Suprapubic skin (tissue), 4 donors: ENCODE results near the gene ATAD3A. TPM values are rescaled to one million over a fixed set of nuclear protein-coding genes. Genes with fewer than 3 reads are reported as not detected.
"Not testable (repeated sequence)": the region's sequence is repeated elsewhere in the genome, so short reads cannot be mapped to it uniquely, and the experiment has no call there.

Experiments
- DNase-seq, 2 donors: peaks; one replicate each; pipeline ENCODE4 v3.0.0-alpha.2; 2019; ENCODE audit warnings: low spot score in 2 of 2
- H3K27ac ChIP-seq: fragments of 200-600 bp; sonication (generic); one replicate; pipeline ENCODE4 v1.5.1; 2019
- H3K27me3 ChIP-seq: fragments of 200-600 bp; sonication (generic); one replicate; pipeline ENCODE4 v1.5.1; 2019
- H3K36me3 ChIP-seq: fragments of 200-600 bp; sonication (generic); one replicate; pipeline ENCODE4 v1.5.1; 2019
- H3K4me1 ChIP-seq: fragments of 200-600 bp; sonication (generic); one replicate; pipeline ENCODE4 v1.5.1; 2019
- H3K4me3 ChIP-seq: fragments of 200-600 bp; sonication (generic); one replicate; pipeline ENCODE4 v1.5.1; 2019; ENCODE audit warnings: mild to moderate bottlenecking
- H3K9me3 ChIP-seq: fragments of 200-600 bp; sonication (generic); one replicate; pipeline ENCODE4 v1.5.1; 2019
- EP300 ChIP-seq: sonication (generic); formaldehyde crosslinking; IDR thresholded peaks from one replicate; pipeline ENCODE4 v1.6.1; 2017; ENCODE audit warnings: antibody characterized with exemption
- POLR2A ChIP-seq, 2 donors: fragments of 450-650 bp; IDR thresholded peaks; one replicate each; pipeline ENCODE4 v1.6.1; 2017; ENCODE audit warnings: antibody characterized with exemption in 2 of 2, mild to moderate bottlenecking in 2 of 2, moderate library complexity in 2 of 2
- POLR2AphosphoS5 ChIP-seq, 3 donors: sonication (generic); formaldehyde crosslinking; IDR thresholded peaks; one replicate each; pipeline ENCODE4 v1.6.1; 2017; ENCODE audit warnings: antibody characterized with exemption in 3 of 3
- WGBS: methylation state at CpG from one replicate; pipeline ENCODE4 v1.1.5; 2018; 5-methylcytosine and 5-hydroxymethylcytosine counted together
- total RNA-seq, 4 donors: library from RNA; depleted of rRNA; stranded (reverse); fragments of >200 nt; gene quantifications; one replicate each; pipeline ENCODE4 v1.1.0, GENCODE V29; 2016
- TF ChIP-seq, protein P1 (sequence below), 2 donors: fragments of 200-600 bp in 1 of 2; fragments of 450-650 bp in 1 of 2; sonication (generic) in 1 of 2; IDR thresholded peaks; one replicate each; pipeline ENCODE4 v1.5.1; 2016 to 2019; ENCODE audit warnings: antibody characterized with exemption in 2 of 2, mild to moderate bottlenecking in 1 of 2, moderate library complexity in 1 of 2

The ATAD3A gene
- total RNA-seq, 4 donors from 2014 or later: 15.0 to 23.2 (median 19.7) TPM

DNA sequence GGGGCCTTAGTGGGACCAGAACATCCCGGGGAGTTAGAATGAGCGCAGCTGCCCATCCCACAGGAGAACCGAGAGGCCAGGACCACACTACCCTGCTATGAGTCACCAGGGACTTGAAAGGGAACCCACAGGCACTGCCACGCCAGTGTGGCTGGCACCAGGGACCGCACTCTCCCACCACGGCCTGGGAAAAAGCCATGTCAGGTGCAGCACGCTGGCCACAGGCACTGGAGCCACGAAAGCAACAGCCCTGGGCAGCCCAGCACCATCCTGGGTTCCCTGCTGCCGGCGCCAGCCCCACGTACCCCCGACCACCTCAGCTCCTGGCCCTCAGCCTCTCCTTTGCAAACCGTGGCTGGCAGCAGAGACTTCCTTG, 42.6 kb downstream of the ATAD3A start:
- Histone ChIP-seq H3K27ac (no peak overlapping the region), H3K4me3 (no peak overlapping the region), H3K27me3 (no peaks in the 10 kb centered on the region), H3K36me3 (no peaks in the 10 kb centered on the region), H3K4me1 (peaks cover 19% of the 10 kb centered on the region), H3K9me3 (no peaks in the 10 kb centered on the region)
- WGBS: 68% methylated on average over 6 of the region's 13 CpGs
- TF ChIP-seq, protein P1, sequence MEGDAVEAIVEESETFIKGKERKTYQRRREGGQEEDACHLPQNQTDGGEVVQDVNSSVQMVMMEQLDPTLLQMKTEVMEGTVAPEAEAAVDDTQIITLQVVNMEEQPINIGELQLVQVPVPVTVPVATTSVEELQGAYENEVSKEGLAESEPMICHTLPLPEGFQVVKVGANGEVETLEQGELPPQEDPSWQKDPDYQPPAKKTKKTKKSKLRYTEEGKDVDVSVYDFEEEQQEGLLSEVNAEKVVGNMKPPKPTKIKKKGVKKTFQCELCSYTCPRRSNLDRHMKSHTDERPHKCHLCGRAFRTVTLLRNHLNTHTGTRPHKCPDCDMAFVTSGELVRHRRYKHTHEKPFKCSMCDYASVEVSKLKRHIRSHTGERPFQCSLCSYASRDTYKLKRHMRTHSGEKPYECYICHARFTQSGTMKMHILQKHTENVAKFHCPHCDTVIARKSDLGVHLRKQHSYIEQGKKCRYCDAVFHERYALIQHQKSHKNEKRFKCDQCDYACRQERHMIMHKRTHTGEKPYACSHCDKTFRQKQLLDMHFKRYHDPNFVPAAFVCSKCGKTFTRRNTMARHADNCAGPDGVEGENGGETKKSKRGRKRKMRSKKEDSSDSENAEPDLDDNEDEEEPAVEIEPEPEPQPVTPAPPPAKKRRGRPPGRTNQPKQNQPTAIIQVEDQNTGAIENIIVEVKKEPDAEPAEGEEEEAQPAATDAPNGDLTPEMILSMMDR (IDR thresholded peaks at IDR 0.05): no peak
- peak in 1 of 2 donors; percentile 71 for DNase-seq

DNA sequence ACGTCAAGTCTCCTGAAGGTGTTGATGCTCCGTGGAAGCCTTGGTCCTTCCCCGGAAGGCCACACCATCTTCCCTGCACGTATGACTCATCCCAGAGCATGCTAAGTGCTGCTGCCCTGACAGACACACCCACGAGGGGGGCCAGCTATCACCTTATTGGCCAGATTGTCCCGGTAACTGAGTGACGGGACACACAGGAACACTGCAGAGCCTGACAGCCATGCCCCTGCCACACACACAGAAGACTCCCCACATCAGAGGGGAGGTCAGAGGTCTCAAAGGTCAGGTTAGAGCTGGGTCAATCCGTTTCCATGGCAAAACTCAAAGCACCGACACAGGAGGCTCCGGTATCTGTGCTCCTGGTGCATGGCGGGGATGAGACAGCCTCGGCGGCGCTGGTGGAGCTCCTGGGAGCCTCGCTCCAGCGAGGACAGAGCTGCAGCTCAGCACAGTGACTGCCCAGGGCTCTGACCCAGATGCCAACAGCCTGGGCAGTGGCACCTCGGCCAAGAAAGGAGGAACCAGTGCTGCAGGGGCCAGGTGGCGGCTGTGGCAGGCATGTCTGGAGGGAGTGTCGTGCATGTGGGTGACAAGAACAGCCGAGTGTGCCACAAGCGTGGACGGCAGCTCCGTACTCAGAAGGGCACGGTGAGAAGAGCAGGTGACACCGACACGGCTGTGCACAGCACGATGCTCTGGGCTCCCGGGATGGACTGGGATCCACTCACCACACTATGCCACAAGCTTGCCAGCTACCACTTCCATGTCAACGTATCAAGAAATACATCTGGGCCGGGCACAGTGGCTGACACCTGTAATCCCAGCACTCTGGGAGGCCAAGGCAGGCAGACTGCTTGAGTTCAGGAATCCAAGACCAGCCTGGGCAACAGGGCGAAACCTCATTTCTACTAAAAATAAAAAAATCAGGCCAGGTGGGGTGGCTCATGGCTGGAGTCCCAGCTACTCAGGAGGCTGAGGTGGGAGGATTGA, 43.3 kb downstream of the ATAD3A start:
- Histone ChIP-seq H3K27ac (no peak overlapping the region), H3K36me3 (peaks cover 4% of the 10 kb centered on the region), H3K4me1 (peaks cover 19% of the 10 kb centered on the region), H3K27me3 (no peaks in the 10 kb centered on the region), H3K4me3 (no peak overlapping the region), H3K9me3 (no peaks in the 10 kb centered on the region)
- WGBS: 74% methylated on average over 27 of the region's 31 CpGs
- DNase-seq: no peak
- TF ChIP-seq POLR2A (IDR thresholded peaks at IDR 0.05): no peak
- no peak for TF ChIP-seq POLR2AphosphoS5 (IDR thresholded peaks at IDR 0.05)
- TF ChIP-seq, protein P1 (IDR thresholded peaks at IDR 0.05): no peak
- TF ChIP-seq EP300: no peak

DNA sequence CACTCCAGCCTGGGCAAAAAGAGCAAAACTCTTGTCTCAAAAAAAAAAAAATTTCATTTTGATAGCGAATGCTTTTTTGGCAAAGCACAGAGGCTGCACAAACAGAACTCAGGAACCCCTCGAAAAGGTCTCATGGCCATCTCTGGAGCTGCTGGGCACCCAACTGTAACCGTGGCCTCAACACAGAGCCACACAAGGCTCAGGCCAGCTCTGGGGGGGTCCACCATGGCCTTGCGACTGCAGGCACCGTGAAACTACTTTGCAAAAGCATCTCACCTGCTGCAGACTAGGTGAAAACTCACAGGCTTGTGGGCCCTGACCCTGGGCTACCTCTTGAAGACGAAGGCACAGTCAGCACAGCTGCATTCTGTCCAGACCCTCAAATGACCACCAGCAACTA, 44.5 kb downstream of the ATAD3A start:
- peaks cover 14% of the 10 kb centered on the region for H3K36me3 ChIP-seq
- H3K4me1 ChIP-seq: peaks cover 8% of the 10 kb centered on the region
- DNase-seq: no peak
- H3K27me3 ChIP-seq: no peaks in the 10 kb centered on the region
- TF ChIP-seq POLR2AphosphoS5 (IDR thresholded peaks at IDR 0.05): no peak
- TF ChIP-seq, protein P1 (IDR thresholded peaks at IDR 0.05): no peak
- TF ChIP-seq POLR2A (IDR thresholded peaks at IDR 0.05): no peak
- TF ChIP-seq EP300: no peak
- 83% methylated on average over 2 of the region's 6 CpGs for WGBS
- H3K4me3 ChIP-seq: no peak overlapping the region
- no peak overlapping the region for H3K27ac ChIP-seq
- no peaks in the 10 kb centered on the region for H3K9me3 ChIP-seq

DNA sequence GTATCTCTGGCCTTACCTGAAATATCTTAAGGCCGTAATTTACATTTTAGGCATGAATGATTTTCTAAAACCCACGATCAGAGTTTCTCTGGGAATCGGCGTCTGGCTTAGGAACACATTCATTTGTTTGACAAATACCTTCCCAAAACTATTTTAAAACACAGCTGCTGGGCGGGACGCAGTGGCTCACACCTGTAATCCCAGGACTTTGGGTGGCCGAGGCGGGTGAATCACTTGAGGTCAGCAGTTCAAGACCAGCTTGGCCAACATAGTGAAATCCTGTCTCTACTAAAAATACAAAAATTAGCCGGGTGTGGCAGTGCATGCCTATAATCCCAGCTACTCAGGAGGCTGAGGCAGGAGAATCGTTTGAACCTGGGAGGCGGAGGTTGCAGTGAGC, 45.0 kb downstream of the ATAD3A start:
- not testable (repeated sequence) for H3K27me3 ChIP-seq, H3K27ac ChIP-seq, H3K4me1 ChIP-seq, H3K4me3 ChIP-seq, H3K9me3 ChIP-seq, DNase-seq
- 90% methylated on average over 11 of the region's 11 CpGs for WGBS
- peaks cover 19% of the 10 kb centered on the region for H3K36me3 ChIP-seq

DNA sequence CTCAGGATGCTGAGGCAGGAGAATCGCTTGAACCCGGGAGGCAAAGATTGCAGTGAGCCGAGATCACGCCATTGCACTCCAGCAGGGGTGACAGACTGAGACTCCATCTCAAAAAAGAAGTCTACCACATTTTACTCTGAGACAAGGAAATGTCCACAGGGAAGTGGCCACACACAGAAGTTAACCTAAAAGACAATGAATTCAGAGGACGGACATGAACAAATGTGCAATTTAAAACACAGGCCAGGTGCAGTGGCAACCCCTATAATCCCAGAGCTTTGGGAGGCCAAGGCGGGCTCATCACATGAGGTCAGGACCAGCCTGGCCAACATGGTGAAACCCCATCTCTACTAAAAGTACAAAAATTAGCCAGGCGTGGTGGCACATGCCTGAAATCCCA, 45.7 kb downstream of the ATAD3A start:
- 93% methylated on average over 7 of the region's 7 CpGs for WGBS
- not testable (repeated sequence) for DNase-seq

DNA sequence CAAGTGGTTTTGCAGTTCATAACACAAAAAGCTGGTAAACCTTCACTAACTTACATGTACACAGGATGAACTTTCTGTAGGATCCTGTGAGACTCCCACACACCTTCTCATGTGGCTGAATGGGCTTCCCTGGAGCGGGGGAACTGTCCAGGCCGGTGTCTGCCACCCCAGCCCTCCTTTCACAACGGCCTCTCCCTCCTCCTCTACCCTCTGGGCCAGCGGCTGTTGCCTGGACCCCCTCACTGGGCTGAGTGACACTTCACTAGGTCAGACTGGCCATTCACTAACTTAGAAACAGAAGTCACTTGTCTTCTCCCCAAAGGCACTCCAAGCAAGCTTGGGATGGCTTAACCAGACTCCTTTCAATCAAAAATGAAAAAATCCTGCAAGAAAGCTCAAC, 46.6 kb downstream of the ATAD3A start:
- WGBS: 64% methylated on average over 4 of the region's 4 CpGs
- DNase-seq: no peak
- Histone ChIP-seq H3K36me3 (peaks cover 35% of the 10 kb centered on the region), H3K4me1 (peaks cover 8% of the 10 kb centered on the region), H3K27ac (no peak overlapping the region), H3K9me3 (no peaks in the 10 kb centered on the region), H3K4me3 (no peak overlapping the region), H3K27me3 (no peaks in the 10 kb centered on the region)
- no peak for TF ChIP-seq EP300
- TF ChIP-seq POLR2A (IDR thresholded peaks at IDR 0.05): no peak
- no peak for TF ChIP-seq POLR2AphosphoS5 (IDR thresholded peaks at IDR 0.05)
- TF ChIP-seq, protein P1 (IDR thresholded peaks at IDR 0.05): no peak

More for the DNA sequence above, 45.7 kb downstream of the ATAD3A start:
- not testable (repeated sequence) for H3K27me3 ChIP-seq, H3K9me3 ChIP-seq, H3K4me3 ChIP-seq, H3K4me1 ChIP-seq, H3K27ac ChIP-seq
- H3K36me3 ChIP-seq: peaks cover 26% of the 10 kb centered on the region
